Right lung (tissue), 5 donors: Measurements from ENCODE around the gene PCDHA3. TPM values are rescaled to one million over a fixed set of nuclear protein-coding genes. Genes with fewer than 3 reads are reported as not detected.

Experiments
- polyA plus RNA-seq, 5 donors: library from polyadenylated mRNA; unstranded; fragments of 120-200 nt; gene quantifications; one replicate each; pipeline versions ENCODE4 v1.2.1 to v1.2.3, GENCODE V29; 2013; ENCODE audit warnings: inconsistent platforms in 1 of 5, low replicate concordance in 1 of 5; ENCODE audit not compliant: insufficient read length in 5 of 5, insufficient read depth in 1 of 5

The PCDHA3 gene
- polyA plus RNA-seq, 5 donors: 0.19 to 0.40 (median 0.27) TPM

Other genes with a start within 250 kb of the PCDHA3 start
- 10 to 100 TPM; 19.2 to 30.7 (median 22.9) TPM for gene SRA1, start 243.6 kb upstream of the PCDHA3 start, polyA plus RNA-seq
- gene APBB3, start 236.5 kb upstream of the PCDHA3 start, polyA plus RNA-seq: 10 to 100 TPM; 41.6 to 57.2 (median 47.9) TPM
- gene SLC35A4, start 236.2 kb upstream of the PCDHA3 start, polyA plus RNA-seq: 10 to 100 TPM; 68.2 to 81.1 (median 71.0) TPM
- 10 to 100 TPM; 12.1 to 27.7 (median 16.8) TPM for gene CD14, start 167.9 kb upstream of the PCDHA3 start, polyA plus RNA-seq
- 10 to 100 TPM; 18.0 to 22.1 (median 20.0) TPM for gene TMCO6, start 161.6 kb upstream of the PCDHA3 start, polyA plus RNA-seq
- 10 to 100 TPM; 50.2 to 85.8 (median 61.8) TPM for gene NDUFA2, start 153.4 kb upstream of the PCDHA3 start, polyA plus RNA-seq
- 100 to 1,000 TPM; 140 to 196 (median 152) TPM for gene IK, start 153.2 kb upstream of the PCDHA3 start, polyA plus RNA-seq
- 10 to 100 TPM; 15.3 to 21.5 (median 20.5) TPM for gene WDR55, start 136.2 kb upstream of the PCDHA3 start, polyA plus RNA-seq
- gene DND1, start 127.5 kb upstream of the PCDHA3 start, polyA plus RNA-seq: under 1 TPM in 3 of 5 donors, not detected in 2; 0.55 to 0.70 (median 0.68) TPM
- 10 to 100 TPM; 71.4 to 77.3 (median 73.1) TPM for gene HARS1, start 109.7 kb upstream of the PCDHA3 start, polyA plus RNA-seq
- 10 to 100 TPM; 42.4 to 56.4 (median 49.8) TPM for gene HARS2, start 109.6 kb upstream of the PCDHA3 start, polyA plus RNA-seq
- gene ZMAT2, start 100.6 kb upstream of the PCDHA3 start, polyA plus RNA-seq: 100 to 1,000 TPM in 4 of 5 donors, 10 to 100 TPM in 1; 95.6 to 151 (median 114) TPM
- gene PCDHA1, start 14.9 kb upstream of the PCDHA3 start, polyA plus RNA-seq: under 1 TPM; 0.07 to 0.18 (median 0.09) TPM
- gene PCDHA2, start 6.2 kb upstream of the PCDHA3 start, polyA plus RNA-seq: under 1 TPM; 0.14 to 0.34 (median 0.31) TPM
- under 1 TPM; 0.27 to 0.50 (median 0.44) TPM for gene PCDHA4, start 6.0 kb downstream of the PCDHA3 start, polyA plus RNA-seq
- under 1 TPM; 0.06 to 0.12 (median 0.09) TPM for gene PCDHA5, start 20.6 kb downstream of the PCDHA3 start, polyA plus RNA-seq
- under 1 TPM; 0.21 to 0.37 (median 0.29) TPM for gene PCDHA6, start 26.9 kb downstream of the PCDHA3 start, polyA plus RNA-seq
- gene PCDHA7, start 33.2 kb downstream of the PCDHA3 start, polyA plus RNA-seq: under 1 TPM; 0.32 to 0.67 (median 0.44) TPM
- gene PCDHA8, start 40.1 kb downstream of the PCDHA3 start, polyA plus RNA-seq: under 1 TPM; 0.04 to 0.21 (median 0.12) TPM
- under 1 TPM; 0.04 to 0.10 (median 0.05) TPM for gene PCDHA9, start 47.3 kb downstream of the PCDHA3 start, polyA plus RNA-seq
- under 1 TPM; 0.10 to 0.67 (median 0.36) TPM for gene PCDHA10, start 54.8 kb downstream of the PCDHA3 start, polyA plus RNA-seq
- under 1 TPM; 0.09 to 0.74 (median 0.32) TPM for gene PCDHA11, start 67.9 kb downstream of the PCDHA3 start, polyA plus RNA-seq
- under 1 TPM; 0.08 to 0.14 (median 0.09) TPM for gene PCDHA12, start 74.3 kb downstream of the PCDHA3 start, polyA plus RNA-seq
- gene PCDHA13, start 81.1 kb downstream of the PCDHA3 start, polyA plus RNA-seq: under 1 TPM; 0.08 to 0.42 (median 0.11) TPM
- under 1 TPM; 0.23 to 0.53 (median 0.30) TPM for gene PCDHAC1, start 125.2 kb downstream of the PCDHA3 start, polyA plus RNA-seq
- gene PCDHAC2, start 165.4 kb downstream of the PCDHA3 start, polyA plus RNA-seq: 1 to 10 TPM; 2.4 to 4.3 (median 3.5) TPM